ENCODE results near the gene BCAS3.

- TF ChIP-seq CTCF (IDR thresholded peaks at IDR 0.05) (no peak), EZH2 (IDR thresholded peaks at IDR 0.05; ENCODE audit: borderline replicate concordance, insufficient read depth, low read depth, low read length, poor library complexity, severe bottlenecking) (no peak)
Observed at GRCh38 chr17:60751884-60752283, 74.2 kb downstream of the BCAS3 start.
